Renal cortical epithelial cell (primary cell): ENCODE results near the gene JPH3. TPM values are rescaled to one million over a fixed set of nuclear protein-coding genes. Genes with fewer than 3 reads are reported as not detected.
"Not testable (repeated sequence)": the region's sequence is repeated elsewhere in the genome, so short reads cannot be mapped to it uniquely, and the experiment has no call there.

Source experiments
- DNase-seq: peaks from one replicate; pipeline ENCODE4 v3.0.0-alpha.2; 2011; ENCODE audit warnings: low read depth
- total RNA-seq: library from RNA; depleted of rRNA; stranded (reverse); fragments of >200 nt; gene quantifications from 2 replicates; pipeline ENCODE4 v1.2.3, GENCODE V29; 2014

JPH3 gene
- total RNA-seq, 1 donor from 2014 or later: 0.50 TPM

DNA sequence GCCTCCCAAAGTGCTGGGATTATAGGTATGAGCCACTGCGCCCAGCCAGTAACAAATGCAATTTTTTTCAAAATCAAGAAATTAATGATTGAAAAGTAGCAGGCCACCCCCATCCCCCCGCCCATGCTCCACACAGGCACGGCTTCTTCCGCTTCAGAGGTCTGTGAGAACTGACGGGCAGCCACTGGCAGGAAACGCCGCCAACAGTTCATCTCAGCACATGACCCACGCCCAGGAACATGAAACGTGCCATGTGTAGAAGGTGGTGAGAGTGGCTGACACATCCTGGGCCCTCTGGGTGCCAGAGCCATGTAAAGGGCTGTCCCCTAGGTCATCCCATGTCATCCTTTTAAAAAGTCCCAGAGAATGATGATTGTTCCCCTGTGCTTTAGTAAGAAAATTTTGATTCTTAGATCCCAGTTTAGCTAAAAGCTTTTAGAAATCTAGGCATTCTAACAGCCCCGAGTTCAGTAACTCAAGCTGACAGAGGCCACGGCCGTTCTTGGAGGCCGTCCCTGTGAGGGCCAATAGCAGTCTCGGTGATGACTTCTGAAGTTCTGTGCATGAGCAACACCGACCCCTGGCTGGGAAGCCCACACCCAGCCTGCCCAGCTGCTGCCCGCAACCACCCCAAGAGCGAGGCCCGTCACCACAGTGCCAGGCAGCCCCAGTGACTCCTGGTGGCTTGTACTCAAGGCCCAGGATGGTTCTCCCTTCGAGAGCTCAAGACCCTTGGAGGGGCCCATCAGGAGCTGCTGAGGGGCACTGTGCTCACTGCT, 111.3 kb downstream of the JPH3 start:
- DNase-seq: no peak

DNA sequence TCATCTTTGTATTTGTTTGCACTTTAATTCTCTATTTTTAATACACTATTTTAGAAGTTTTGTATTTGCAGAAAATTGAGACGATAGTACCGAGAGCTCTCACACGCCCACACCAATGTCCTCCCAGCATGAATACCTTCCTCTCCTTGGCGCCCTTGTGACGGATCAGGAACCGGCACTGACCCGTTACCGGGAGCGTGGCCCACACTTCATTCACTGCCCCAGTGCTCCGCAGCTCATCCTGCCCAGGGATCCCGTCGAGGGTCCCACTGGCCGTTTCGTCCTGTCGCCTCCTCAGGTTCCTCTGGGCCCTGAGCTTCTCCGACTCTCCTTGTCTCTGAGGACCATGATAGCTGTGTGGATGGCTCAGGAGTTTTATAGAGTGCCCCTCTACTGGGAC, 112.9 kb downstream of the JPH3 start:
- no peak for DNase-seq

DNA sequence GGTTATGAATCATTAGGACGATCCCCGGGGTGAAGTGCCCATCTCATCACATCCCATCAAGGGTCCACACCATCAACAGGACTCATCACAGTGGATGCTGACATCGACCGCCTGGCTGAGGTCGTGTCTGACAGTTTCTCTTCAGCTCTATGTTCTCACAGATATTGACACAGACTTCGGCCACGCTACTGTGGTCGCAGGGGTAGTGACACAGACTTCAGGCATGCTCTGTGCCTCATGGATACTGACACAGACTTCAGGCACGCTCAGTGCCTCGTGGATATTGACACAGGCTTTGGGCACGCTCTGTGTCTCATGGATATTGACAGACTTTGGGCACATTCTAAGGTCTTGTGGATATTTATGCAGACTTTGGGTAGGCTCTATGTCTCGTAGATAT, 113.3 kb downstream of the JPH3 start:
- no peak for DNase-seq

DNA sequence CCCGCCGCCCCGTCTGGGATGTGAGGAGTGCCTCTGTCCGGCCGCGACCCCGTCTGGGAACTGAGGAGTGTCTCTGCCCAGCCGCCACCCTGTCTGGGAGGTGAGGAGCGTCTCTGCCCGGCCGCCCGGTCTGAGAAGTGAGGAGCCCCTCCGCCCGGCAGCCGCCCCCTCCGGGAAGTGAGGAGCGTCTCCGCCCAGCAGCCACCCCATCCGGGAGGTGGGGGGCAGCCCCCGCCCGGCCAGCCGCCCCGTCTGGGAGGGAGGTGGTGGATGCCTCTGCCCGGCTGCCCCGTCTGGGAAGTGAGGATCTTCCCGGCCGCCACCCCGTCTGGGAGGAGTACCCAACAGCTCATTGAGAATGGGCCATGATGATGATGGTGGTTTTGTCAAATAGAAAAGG, 116.5 kb downstream of the JPH3 start:
- not testable (repeated sequence) for DNase-seq

DNA sequence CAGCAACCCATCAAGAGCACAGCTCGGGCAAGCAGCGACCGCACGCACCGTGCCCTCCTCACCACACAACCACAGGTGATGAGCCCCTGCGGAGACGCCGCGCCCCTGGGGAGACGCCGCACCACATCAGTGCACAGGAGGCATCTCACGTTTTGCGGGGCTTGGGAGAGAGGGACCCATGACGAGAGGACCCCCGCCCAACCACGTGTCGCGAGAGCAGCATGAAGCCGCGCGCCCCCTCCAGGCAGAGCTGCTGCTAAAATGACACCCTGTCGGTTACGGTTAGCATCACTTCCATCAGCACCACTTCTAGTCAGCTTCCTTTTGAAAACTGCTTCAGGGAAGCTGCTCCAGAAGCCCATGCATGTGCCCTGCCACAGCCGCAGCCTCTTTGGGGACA, 118.1 kb downstream of the JPH3 start:
- no peak for DNase-seq

DNA sequence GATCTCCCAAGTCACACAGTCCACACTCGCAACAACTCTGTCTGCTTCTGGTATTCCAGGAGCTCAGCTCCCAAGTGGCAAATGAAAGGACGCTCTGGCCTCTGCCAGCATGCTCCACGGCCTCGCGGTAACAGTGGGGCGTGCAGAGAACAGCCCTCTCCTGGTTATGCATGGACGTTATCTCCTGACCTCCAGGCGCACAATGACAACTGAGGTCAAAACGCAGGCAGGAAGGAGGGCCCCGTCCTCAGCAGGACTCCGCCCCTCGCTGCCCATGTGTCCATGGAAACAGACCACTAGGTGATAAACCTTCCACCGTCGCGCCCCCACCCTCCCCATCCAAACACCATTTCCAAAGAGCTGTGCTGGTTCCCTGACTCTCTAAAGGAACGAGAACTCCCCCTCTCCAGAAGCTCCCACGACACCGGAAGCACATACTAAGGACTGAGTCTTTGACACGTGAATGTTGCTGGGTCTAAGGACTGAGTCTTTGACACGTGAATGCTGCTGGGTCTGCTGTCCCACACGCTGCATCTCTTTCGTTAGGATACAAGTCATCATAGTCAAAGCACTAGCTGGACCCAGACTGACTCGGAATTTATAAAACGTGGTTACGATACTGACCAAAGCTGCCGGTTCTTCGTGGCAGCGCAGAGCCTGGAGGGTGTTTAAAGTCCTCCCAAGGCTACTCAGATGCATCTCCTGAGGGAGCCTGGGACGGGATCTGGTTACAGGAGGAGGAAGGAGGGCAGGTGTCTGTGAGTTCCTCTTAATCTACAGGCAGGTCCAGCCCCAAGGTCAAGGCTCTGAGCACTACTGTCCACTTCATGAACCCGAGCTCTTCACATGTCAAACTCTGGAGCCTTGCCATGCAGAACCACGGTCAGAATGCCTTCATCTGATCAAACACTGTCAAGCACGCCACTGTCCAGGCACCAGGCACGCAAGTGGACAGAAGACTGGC, 119.6 kb downstream of the JPH3 start:
- DNase-seq: no peak

DNA sequence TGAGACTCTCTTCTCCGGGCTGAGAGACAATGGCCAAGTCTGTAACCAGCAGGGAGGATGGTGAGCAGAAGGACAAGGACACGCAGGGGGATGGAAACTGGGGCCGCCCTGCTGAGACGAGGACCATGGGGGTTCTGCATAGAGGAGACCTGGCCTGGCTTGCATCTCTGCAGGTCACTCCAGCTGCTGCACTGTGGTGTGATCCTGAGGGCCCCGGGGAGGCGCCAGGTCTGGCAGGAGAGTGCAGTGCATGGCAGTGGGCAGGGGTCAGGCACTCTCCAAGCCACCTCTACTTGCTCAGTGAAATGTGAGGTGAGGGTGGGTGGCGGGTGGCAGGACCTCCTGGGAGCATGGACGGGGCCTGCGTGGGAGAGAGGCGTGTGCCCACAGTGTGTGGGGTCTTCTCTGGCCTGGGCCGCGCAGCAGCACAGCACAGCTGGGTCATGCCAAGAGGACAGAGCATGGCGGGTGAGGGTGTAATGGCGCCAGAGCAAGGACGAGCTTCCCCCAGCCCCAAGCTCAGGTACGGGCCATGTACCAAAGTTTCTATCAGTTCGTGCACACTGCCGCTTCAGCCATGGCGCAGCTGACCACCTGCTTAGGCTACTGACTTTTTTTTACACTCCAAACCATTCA, 120.4 kb downstream of the JPH3 start:
- no peak for DNase-seq

DNA sequence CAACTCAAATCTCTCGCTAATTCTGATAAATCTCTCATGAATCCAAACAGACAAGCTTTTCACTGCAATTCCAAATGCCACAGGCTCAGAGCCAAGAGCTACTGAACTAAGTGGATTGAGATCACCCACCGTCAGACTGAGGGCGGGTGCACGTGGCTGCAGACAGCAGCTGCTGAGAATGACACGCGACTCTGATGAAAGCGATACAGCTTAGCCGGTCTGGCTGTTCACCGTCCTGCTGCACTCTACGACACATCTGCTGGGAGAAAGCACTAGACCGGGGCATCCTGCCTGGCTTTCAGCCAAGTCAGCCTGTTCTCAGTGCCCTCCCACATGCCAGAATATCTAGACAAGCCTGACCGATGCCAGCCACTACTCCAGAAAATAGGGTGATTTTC, 120.9 kb downstream of the JPH3 start:
- DNase-seq: peak; percentile 94

DNA sequence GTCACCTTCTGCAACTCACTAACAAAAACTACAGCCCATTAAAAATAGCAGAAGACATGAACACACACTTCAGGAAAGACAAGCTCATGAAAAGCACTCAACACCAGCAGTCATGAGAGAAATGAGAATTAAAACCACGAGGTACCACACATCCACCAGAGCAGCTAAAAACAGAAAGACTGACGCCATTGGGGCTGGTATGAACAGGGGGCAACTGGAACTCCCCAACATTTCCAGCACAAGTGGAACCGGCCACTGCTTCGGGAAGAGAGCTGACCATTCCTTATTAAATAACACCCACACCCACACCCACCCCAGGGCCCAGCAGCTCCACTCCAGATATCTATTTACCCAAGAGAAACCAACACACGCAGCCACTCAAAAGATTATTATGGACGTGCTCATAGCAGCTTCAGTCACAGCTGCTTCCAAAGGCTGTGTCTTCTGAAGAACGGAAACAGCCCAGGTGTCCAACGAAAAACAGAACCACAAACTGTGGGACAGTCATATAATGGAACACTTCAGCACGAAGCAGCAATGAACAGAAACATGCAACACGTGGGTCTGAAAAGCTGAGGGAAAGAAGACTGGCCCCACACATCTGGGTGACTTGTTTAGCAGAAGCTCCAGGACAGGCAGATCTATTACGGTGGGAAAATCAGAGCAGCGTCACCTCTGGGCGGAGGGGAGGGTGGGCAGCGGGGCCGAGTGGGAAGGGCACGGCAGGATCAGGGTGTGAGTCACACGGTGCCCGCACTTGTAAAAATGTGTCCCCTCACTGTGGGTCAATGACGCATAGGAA, 122.4 kb downstream of the JPH3 start:
- no peak for DNase-seq

DNA sequence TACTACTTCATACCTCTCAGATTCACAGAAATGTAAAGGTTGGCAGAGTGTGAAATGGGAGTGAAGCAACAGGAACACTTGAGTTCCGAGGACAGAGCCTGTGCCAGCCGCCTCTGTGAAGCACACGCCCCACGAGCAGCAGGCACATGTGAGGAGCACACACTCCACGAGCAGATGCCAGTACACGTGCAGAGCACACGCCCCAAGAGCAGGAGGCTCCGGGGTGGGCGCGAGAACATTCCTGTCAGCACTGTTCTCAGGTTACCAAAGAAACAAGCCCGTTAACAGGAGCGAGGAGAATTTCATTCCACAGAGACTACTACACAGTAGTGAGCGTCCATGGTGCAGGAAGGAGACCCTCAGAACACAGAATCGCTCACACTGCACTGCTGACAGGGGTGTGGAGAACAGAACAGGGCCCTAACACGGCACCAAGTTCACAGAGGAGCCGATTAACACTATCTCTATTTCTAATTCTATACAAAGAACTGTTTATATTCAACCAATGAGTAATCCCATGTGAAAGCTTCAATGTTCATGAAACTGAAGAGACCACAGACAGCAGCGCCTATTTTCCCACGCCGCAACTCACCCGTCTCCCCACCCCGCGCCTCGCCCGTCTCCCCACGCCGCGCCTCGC, 123.4 kb downstream of the JPH3 start:
- no peak for DNase-seq

DNA sequence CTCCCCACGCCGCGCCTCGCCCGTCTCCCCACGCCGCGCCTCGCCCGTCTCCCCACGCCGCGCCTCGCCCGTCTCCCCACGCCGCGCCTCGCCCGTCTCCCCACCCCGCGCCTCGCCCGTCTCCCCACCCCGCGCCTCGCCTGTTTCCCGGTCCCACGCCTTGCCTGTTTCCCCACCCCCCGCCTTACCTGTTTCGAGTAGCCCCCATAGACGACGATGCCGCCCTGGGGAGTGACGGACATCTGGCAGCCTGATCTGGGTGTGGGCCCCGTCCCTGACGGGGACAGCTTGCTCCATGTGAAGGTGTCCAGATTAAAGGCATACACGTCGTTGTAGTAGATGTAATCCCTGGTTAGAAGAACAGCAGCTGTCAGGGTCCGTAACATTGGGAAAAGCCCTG, 124.3 kb downstream of the JPH3 start:
- not testable (repeated sequence) for DNase-seq

DNA sequence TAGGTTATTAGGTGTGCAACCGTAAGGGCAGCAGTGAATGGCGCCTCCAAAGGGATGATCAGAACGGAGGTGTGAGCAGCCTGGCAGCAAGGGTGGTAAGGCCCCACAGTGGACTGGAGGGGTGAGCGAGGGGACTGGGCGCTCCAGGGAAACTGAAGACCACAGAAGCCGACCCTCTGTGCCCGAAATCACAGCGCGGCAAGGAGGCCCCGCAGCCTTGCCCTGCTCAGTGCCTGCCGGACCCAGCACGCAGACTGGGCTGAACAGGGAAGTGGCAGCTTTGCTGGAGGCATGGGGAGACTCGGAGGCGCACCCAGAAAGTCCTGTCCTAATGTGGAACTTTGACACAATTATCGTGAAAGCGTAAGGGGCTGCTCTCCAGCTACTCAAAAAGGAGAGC, 125.0 kb downstream of the JPH3 start:
- DNase-seq: no peak

DNA sequence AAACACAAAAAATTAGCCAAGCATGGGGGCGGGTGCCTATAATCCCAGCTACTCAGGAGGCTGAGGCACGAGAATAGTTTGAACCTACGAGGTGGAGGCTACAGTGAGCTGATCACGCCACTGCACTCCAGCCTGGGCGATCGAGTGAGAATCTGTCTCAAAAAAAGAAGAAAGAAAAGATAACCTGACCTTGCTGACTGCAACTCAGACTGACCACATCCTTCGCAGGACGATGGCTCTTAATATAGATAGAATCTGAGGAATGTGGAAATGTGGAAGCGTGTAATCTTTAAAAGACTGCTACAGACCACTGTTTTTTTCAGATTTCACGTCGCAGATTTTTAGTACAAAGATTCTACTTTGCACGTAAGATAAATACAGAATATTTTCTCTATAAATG, 125.7 kb downstream of the JPH3 start:
- DNase-seq: no peak

DNA sequence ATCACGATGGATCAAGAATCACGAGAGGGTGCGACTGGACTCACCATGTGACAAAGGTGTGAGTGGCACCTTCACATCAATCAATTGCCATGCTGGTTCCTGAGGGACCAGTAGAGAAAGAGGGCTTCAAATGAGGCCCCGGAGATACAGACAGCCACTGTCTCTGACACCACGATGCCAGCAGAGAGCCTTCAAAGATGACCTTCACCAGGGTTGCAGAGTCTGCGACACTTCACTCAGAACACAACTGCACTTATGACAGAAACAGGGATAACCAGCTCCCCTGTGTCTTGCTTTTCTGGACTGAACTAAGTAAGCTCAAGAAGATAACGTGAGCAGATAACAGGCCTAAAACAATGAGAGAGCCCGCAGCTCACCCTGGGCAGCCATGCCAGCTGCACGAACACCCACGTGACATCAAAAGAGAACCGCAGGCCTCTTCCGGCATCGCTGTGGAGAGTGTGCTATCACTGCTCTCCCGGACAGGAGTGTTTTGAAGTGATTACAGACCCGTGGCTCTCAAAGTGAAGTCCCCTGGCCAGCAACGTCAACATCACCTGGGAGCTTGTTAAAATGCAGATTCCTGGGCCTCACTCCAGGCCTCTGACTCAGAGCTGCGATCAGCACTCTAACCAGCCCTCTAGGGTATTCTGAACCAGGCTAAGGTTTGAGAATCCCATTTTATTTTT, 127.1 kb downstream of the JPH3 start:
- DNase-seq: no peak

DNA sequence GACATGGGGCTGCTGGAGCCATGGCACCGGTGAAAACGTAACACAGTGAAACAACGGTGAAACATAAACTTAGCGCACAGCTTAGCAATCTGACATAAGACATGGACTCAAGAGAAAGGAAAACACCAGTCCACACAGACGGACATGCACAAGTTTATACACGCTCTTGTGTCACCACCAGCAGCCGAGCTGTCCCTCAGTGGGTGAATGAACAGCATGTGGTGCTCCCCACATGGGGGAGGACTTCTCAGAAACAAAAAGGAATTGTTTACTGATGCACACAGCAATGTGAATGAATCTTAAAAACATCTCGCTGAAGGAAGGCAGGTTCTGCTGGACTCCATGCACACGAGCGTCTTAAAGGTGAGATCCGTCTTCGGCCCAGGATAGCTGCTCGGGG, 129.3 kb downstream of the JPH3 start:
- DNase-seq: no peak

DNA sequence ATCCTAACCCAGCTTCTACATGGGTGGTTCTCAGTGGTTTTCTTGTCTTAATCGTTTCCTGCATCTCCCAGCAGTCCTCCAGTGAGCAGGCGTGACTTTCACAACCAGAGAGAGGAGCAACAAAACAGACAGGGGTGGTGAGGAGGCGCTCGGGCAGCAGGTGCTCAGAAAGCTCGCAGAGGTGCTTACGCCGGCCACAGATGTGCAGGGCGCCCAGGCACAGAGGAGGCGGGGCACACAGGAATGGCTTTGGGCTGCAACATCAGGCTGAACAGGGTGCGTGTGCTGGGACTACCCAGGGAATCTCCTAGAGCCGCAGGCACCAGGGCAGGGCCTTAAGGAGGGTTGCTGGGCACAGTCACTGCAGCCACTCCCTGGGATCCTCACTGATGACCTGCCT, 130.9 kb downstream of the JPH3 start:
- no peak for DNase-seq

DNA sequence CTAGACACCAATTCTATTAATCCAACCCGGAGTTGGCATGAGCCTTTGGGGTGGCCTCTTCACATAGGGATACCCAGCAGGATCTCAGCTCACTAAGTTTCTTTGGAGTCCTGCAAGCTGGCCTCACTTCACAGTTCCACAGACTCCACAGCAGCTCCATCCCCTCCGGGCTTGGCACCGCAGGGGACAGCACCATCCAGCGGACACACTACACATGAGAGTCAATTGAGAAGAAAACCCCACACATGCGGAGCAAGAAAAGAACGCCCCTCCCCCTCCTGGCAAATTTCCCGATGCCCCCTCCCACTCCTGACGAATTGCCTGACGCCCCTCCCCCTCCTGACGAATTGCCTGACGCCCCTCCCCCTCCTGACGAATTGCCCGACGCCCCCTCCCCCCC, 132.3 kb downstream of the JPH3 start:
- no peak for DNase-seq

DNA sequence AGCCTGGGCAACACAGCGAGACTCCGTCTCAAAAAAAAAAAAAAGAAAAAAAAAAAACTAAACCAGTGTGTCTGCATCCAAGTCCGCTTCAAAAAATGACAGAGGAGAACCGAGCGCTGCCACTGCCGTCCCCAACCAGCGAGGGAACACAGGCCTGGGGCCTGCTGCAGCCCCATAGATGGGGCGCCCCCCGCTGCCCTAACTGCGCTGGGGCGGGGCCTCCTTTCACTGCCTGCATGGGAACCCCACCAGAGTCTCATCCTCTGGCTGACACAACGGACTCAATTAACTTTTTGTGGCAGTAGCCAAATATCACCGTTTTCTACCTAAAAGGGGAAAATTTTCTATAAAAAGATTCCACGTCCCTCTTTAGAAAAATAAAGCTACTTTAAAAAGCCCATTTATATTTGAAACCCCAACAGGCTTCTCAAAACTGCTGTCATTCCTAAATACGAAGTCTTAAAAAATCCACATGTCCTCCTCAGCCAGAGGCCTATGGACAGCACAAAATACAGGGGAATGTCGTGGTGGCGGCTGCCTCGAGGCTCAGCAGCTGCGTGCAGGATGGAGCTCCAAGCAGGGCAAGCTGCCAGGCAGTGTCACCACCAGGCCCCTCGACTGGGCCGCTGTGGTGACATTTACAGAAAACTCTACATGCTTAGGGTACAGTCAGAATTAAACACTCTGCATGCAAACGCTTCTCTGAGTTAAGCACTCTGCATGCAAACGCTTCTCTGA, 133.1 kb downstream of the JPH3 start:
- no peak for DNase-seq

DNA sequence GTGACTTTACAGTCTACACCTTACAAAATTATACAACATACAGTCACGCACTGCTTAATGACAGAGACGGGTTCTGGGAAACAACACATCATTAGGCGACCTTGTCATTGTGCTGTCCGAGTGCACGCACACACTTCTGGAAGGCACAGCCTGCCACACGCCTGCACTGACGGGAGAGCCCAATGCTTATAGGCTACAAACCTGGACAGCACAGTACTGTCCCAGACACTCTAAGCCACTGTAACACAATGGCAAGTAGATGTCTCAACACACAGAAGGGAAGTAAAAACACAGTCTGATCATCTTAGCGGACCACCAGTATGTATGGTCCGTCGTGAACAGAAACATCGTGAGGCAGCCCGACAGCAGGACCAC, 133.7 kb downstream of the JPH3 start:
- DNase-seq: no peak

DNA sequence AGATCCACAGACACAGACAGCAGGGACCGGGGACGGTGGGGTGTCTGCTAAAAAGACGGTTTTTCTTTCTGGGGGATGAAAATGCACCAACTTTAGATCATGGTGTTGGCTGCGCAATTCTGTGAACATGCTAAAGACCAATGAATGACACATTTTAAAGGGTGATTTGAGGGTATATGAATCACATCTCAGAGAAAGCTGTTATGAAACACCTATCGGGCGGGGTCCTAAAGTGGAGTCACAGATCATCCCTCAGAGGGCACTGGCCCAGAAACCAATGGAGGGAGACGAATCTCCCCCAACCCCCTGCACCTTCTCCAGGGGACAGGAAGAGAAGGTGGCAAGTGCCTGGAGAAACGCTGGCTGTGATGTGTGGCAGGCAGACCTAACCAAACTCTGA, 137.5 kb downstream of the JPH3 start:
- no peak for DNase-seq
